ENCODE data around the gene DBP.

DNA sequence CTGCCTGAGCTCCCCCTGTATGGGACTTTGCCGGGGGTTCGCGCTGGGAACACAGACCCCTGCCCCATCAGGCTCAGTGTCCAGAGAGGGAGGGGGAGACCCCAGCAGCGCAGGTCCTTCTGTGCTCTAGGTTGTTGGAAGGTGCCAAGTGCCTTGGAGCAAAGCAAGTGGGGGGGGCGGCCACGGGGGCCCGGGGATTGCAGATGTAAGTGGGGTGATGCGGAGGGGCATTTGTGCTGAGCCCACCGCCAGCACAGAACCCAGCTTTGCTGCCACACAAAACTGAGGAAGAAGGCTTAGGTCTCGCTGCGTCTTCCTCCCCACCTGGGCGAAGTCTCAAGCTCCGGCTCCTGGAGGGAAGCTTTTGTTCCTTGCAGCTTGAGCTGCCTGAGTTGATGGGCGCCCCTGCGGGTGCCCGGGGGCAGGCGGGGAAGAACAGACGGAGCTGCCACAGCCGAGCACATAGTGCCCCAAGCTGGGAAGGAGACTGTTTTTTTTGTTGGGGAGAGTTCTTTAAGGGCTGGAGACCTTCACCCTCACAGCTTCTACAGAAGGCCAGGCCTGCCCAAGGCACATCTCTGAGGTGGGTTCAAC is 37.1 kb upstream of the DBP start:
- TF ChIP-seq POLR2A (IDR thresholded peaks at IDR 0.05) (no peak), CTCF (IDR thresholded peaks at IDR 0.05) (no peak)

Measured in prostate gland (tissue), 2 donors.